Left lobe of liver (tissue), 2 donors: ENCODE measurements around the gene IGFN1. TPM values are rescaled to one million over a fixed set of nuclear protein-coding genes. Genes with fewer than 3 reads are reported as not detected.
A peak's percentile ranks its signal among the peaks of the same experiment; 100 is the strongest.

Source experiments
- ATAC-seq: fragments of 200-7000 bp; cut with Tn5 transposase; one replicate; pipeline ENCODE4 v1.9.1; 2020; ENCODE audit warnings: mild to moderate bottlenecking, moderate library complexity
- DNase-seq: peaks from one replicate; pipeline ENCODE4 v3.0.0-alpha.2; 2020; ENCODE audit warnings: low spot score
- total RNA-seq: library from RNA; stranded (reverse); gene quantifications from one replicate; pipeline ENCODE4 v1.2.1, GENCODE V29; 2021
- donor health status: DM: no; HTN: no; CAD: no; lungs with moderate emphysema.
- donor health status: DM: no; HTN: yes; CAD: no.

Gene IGFN1
- total RNA-seq, 1 donor from 2014 or later: not detected

DNA sequence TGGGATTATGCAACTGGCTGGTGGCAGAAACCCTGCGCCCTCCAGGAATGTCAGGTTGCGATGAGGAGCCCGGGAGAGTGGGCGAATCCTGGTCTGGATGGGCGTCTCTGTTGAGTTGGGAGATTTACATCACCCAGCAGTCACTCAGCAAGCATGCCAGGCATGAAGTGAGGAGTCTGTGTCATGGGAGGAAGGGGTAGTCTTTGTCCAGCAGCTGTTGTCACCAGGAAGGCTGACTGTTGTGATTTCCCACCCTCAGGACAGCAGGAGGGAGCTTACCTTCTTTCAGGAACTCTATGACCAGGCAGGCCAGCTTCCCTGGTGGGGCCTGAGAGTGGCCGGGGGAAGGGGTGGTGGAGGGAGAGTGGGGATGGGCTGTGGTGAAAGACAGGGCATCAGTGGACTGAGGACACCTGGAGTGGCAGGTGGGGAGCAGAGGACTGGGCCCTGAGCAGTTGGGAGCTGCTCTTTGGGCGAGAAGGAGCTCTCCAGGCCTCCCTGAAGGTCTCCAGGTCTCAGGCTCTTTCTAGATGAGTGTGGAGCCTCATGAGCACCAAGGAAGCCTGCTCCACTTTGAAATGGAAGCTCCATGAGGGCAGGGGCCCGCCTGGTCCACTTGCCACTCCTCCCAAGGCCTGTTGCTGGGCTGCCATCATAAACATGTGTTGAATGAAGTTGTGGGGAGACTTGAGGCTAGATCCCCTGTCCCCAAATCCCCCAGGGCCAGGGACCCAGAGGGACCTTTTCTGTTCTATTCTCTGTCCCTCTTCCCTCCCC, 71.3 kb downstream of the IGFN1 start:
- DNase-seq (peak; percentile 34), ATAC-seq (no peak)

DNA sequence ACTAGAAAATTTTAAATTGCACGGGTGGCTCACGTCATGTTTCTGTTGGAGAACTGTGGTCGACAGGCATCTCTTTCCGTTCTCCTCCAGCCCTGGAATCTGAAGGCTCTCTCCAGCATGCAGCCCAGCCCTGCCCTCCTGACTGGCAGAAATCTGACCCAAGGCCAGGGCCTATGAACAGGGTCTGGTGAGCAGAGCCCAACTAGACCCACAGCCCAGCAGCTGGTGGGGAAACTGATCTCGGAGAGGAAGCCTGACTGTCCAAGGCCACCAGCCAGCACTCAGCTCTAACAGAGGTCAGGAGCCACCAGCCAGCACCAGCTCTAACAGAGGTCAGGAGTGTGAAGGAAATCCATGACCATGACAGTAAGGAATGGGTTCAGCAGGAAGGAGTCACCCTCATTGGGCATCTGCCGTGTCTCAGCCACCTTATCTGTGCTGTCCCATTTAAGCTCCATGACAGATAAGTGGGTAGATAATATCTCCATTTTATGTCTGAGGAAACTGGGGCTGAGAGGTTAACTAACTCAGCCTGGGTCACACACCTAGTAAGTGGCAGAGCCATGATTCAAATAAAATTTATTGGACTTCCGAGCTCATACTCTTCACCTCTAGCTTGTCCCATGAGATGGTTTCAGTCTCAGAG, 72.5 kb downstream of the IGFN1 start:
- DNase-seq (peak; percentile 32), ATAC-seq (no peak)

DNA sequence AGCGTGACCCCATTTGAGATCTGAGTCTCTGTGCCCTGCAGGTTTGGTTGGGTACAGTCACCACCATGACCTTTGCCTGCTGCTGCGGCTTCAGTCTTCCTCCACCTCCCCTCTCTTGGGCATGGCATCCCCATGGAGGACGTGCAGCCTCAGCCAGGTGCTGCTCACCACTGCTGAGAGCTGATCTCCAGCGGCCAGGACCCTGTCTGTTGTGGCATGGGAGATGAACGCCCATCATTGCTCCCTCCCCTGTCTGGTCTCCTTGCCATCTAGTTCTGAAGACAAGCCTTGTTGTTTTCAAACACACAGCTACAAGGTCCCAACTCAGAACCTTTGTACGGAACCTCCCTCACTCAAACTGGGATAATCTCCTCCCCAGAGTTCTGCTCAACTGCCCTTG, 73.4 kb downstream of the IGFN1 start:
- DNase-seq: no peak
- no peak for ATAC-seq

DNA sequence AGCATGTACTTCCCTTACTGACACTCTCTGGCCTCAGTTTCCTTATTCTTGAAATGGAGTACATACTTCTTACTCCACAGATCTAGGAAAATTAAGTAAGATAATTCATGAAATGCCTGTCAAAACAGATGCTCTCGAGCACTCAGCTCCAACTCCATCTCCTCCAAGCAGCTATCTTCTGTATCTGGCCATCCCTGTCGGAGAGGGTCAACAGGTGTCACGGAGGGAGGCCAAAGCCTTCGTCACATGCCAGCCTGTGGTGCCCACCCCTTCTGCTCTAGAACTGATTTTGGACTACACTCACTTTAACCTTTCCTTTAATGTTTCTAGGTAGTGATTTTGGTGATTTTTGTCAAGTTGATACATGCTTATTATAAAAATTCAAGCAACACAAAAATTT, 73.9 kb downstream of the IGFN1 start:
- ATAC-seq: no peak
- DNase-seq: no peak

DNA sequence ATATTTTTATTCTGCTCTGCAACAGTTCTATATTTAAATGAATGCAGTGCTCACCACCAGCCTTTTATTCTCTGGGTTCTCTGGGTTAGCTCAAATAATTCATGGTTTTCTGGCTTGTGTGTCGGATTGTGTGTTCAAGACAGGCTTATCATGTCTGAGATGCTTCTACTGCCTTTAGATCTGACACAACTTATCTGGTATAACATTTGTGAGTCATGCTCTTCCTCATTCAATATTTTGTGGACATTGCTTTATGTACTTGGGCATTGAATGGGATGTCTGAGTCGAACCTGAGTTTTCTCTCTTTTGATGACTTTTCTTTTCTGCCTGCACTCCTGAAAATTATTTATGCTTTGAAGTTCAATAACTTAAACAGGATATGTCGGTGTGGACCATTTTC, 75.1 kb downstream of the IGFN1 start:
- ATAC-seq (no peak), DNase-seq (no peak)

DNA sequence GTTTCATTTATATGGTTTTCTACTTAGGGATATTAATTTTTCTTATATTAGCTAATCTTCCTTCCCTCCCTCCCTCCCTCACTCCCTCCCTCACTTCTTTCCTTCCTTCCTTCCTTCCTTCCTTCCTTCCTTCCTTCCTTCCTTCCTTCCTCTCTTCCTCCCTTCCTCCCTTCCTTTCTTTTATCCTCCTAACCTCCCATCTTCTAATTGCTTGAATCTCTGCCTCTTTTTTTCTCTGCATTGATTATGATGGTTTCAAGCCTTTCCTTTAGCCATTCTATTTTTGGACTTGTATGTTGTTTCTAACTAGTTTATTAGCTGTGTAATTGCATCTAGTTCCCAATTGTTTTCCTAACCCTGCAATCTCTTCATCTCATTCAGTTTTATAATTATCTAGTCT, 75.7 kb downstream of the IGFN1 start:
- no peak for ATAC-seq
- no peak for DNase-seq

DNA sequence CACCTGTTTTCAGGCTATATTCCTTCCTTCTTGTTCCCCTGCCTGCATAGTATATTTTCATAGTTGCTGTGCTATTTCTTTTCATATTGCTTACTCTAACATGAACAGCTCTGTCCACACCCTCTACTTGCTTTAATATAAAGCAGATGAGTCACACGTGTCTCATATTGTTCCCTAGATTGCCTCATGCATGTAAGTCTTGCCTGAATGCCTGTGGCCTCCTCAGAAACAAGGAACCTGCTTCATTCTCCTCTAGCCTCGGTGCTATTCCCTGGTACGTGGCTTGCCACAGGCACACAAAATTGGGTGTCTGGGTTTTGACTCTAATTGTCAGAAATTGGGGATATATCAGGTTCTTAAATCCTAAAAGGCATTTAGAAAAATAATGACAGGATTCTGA, 76.2 kb downstream of the IGFN1 start:
- no peak for DNase-seq
- ATAC-seq: no peak

DNA sequence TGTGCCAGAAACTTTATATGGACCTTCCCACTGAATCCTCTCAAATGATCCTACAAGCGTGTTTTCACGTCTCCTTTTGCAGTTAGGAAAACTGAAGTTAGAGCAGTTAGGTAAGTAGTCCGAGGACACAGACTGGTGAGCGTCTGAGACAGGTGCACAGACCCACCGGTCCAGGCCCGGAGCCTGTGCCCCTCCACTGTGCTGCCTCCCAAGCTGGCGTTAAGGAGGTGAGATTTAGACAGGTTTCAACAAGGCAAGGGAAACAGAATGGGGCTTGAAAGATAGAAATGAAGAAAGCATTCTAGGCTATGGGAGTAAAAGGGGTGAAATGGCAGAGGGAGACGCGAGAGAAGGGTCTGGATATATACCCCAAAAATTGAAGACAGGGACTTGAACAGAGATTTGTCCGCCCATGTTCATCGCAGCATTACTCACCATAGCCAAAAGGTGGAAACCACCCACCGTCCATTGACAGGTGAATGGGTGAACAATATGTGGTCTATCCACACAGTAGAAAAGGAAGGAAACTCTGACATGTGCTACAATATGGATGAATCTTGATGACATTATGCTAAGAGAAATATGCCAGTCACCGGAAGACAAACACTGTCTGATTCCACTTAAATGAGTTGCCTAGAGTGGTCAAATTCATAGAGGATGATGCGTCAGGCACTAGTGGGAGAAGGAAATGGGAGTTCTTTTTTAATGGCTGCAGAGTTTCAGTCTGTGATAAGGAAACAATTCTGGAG, 77.0 kb downstream of the IGFN1 start:
- DNase-seq: no peak

DNA sequence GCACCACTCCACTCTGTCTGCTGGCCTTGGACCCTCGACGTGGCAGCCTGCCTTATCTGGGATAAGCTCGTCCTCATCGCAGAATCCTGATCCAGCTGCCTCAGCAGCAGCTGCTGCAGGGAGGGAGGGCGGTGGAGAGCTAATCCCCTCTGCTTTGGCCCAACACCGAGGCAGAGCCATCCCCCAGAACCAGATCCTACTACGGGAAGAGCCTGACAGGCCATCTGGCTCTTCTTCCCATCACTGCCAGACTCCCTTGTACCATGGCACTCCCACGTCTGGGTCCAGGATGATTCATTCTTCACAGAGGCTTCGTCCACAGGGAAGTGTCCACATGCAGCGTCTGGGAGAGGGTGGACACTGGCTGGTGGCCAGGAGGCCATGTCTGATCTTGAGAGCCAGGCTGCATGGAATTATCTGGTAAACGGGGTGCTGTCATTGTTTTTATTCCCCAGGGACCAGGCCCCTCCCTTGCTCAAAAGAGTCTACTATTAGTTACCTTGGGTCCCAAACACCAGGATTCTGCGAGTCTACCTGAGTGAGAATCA, 78.1 kb downstream of the IGFN1 start:
- ATAC-seq (no peak), DNase-seq (peak; percentile 37)

More for the DNA sequence above, 77.0 kb downstream of the IGFN1 start:
- no peak for ATAC-seq

DNA sequence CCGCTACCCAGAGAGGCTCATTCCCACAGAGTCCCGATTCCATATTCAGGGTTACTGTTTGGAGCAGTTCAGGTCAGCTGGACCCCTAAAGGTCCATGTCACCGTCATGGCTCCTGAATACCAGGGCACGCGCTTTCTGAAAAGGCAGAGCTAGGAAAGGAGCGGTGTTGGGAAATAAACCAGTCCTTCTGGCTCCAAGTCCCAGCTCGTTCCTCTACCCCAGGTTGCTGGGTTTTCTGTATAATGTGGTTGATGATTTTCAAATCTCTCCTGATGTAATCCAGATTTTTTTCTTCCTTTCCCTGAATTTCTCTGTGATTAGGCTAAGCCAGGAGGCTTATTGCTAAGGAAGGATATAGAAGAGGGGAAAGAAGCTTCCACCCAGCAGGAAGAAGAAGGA, 78.7 kb downstream of the IGFN1 start:
- no peak for ATAC-seq
- no peak for DNase-seq

DNA sequence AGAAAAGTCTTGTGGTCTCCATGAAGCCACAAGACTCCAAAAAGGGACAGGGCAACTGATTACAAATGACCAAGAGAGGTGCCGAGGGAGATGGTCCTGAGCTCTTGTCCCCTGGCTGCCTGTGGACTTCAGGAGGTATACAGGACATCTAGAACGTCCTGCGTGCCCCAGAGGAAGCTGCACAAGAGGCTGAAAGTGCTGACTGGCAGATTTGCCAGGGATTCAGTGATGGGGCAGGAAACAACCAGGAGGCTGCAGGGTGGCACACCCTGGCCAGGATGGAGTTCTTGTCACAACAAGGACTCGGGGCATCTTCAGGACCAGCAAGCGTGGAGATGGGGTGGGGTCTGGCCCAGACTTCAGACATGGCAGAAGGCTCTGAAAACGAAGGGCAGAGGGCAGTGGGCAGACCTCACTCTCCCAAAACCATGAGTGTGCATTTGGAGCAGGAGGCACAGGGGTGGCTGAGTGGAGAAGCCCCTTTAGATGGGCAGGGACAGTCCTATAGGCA, 79.3 kb downstream of the IGFN1 start:
- DNase-seq: no peak

DNA sequence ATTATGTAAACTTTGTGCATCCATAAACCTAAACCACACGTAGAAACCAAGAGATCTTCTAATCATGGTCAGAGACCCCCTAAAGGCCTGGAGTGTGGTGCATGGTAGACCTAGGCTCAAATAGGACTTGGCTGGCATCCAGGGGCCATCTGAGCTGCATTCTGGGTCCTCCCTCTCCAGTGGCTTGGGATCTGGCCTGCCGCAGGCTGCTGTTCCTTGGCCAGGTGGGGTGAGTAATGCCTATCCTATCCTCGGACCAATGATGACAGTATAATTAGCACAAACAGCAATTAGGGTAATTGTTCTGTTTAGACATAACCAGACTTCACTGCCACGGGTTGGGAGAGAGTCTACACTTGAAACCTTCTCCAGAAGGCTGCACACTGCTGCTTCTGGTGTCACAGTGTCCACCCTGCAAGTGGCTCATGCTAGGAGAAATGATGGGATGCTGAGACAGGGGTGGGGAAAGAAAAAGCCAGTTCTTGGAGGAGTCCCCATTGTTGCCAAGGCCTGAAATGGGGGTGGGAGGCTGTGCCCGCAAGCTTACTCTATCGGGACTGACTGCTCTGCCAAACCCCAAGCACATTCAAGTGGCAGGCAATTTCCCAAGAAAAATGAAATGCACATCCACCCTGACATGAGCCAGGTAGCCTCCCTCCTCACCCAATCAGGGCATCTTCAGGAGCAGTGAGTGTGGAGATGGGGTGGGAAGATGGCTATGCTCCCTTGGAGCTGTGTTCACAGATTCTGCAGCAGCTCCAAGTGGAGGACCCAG, 80.2 kb downstream of the IGFN1 start:
- DNase-seq (no peak), ATAC-seq (no peak)

More for the DNA sequence above, 79.3 kb downstream of the IGFN1 start:
- no peak for ATAC-seq

DNA sequence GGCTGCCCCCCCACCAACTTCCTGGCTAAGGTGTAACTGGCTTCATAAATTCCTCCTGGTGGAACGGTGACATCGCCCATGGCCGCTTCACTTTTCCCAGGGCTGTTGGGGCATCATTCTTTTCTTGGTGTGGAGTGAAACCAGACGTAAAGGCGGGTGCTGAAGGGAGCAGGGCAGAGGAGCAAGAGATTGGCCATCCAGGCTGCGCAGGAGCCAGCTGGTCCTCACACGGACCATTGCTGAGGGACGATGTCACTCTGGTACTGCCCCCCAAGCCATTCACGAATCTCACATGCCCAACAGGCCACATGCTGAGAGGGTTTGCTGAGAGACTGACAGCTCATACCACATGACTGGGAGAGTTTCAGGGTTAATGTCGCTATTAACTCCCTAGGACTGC, 82.2 kb downstream of the IGFN1 start:
- no peak for ATAC-seq
- DNase-seq: no peak

DNA sequence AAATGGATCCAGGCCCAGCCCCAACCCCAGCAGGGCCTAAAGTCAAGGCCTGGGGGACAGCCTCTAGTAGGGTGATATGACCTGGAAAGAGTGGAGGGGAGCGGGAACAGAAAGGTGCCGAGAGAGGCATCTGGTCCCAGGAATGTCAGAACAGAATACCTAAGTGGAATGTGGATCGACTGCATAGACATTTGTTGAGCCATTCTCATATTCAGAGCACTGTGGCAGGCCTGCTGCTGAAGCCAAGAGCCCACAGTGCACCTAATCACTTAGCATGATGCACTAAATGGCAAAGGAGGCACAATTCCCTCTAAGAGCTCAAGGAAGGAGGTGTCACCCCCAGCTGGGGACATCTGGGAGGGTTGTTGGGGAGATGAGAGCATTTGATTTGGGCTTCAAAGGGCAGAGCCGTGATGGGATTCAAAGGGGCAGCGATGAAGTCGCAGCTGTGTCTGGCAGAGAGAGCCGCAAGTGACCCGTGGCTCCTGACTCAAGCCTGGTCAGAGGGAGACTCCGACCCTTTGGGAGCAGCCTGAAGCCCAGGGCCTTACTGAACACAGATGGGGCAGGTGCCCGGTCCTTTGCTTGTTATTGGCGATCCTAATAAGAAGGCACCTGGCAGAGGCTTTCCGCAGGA, 84.1 kb downstream of the IGFN1 start:
- ATAC-seq (no peak), DNase-seq (no peak)

DNA sequence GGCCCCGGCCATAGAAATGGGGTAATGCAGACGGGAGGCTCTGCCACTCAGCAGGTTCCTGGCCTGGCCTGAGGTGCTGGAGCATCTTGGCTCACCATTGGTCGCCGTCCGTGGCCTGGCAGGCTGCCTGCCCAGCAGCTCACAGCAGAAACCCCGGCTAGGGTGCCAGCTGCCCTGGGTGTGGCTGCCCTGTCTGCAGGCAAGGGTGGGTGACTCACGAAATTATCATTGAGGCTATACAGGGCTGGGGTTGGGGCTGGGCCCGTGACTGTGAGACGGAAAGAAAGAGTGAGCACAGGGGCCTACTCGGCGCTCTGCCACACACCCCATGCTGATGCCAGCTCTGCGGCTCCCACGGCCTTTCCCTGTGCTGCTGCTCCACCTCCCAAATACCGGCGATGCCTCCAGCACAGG, 84.6 kb downstream of the IGFN1 start:
- ATAC-seq (no peak), DNase-seq (no peak)

DNA sequence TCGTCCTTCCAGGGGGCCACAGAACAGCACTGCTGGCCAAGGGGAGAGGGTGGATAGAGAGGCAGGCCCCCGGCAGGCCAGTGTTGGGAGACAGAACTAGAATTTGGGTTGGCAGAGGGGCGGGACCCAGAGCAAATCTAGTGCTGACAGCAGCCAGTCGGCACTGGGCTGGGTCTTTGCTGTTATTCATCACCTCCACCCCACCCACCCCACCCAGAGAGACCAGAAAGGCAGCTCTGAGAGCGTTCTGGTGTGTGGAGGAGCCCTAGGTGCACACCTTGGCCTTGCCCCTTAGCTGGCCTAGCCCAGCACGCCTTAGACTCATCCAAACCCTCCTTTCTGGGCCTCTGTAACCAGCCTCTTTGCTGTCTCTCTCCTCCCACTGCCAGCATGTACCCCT, 86.3 kb downstream of the IGFN1 start:
- ATAC-seq (no peak), DNase-seq (no peak)

DNA sequence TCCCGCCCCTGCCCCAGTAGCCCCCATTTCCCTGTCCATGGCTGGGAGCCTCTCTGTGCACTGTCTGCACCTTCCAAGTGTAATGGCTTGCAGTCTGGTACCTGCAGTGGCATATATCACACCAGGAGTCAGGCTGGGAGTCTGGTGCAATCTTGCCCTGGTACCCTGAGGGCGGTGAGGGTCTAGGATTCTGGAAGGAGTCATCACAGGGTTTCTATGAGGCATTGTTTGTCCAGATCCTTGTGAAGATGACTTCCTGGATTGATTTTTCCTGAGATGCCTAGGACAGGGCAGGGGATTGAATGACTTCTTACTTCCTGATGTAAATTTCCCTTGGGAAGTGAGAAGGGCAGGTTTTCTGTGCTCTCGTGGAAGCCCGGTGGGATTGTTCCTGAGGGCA, 86.8 kb downstream of the IGFN1 start:
- DNase-seq: no peak

More for the DNA sequence above, 86.8 kb downstream of the IGFN1 start:
- ATAC-seq: no peak
